Osteoblast (primary cell): ENCODE data around the gene TERB1. TPM values are rescaled to one million over a fixed set of nuclear protein-coding genes. Genes with fewer than 3 reads are reported as not detected.

ENCODE experiments used
- DNase-seq: peaks from one replicate; pipeline ENCODE4 v3.0.0; 2011; ENCODE audit warnings: low spot score, mixed read lengths; ENCODE audit not compliant: insufficient read length; ENCODE audit errors: missing footprints
- H2AFZ ChIP-seq: 2 replicates; pipeline ENCODE4 v1.6.0; 2011; ENCODE audit warnings: mild to moderate bottlenecking, low read length
- H3K27ac ChIP-seq: 2 replicates; pipeline ENCODE4 v1.5.1; 2011; ENCODE audit warnings: mild to moderate bottlenecking, low read depth, low read length, moderate library complexity
- H3K27me3 ChIP-seq: 2 replicates; pipeline ENCODE4 v1.6.0; 2012; ENCODE audit warnings: mild to moderate bottlenecking, control low read depth, inconsistent platforms, low read length, moderate library complexity; ENCODE audit not compliant: insufficient read depth
- H3K36me3 ChIP-seq: 2 replicates; pipeline ENCODE4 v1.5.1; 2011; ENCODE audit warnings: mild to moderate bottlenecking, low read length, control low read depth, moderate library complexity; ENCODE audit not compliant: insufficient read depth
- H3K4me1 ChIP-seq: 2 replicates; pipeline ENCODE4 v1.5.1; 2011; ENCODE audit warnings: mild to moderate bottlenecking, low read length, control low read depth, moderate library complexity; ENCODE audit not compliant: insufficient read depth
- H3K4me2 ChIP-seq: 2 replicates; pipeline ENCODE4 v1.6.0; 2011; ENCODE audit warnings: mild to moderate bottlenecking, low read length; ENCODE audit not compliant: insufficient read depth
- H3K4me3 ChIP-seq: fragments of 200-600 bp; sonication (generic); 3 replicates; pipeline ENCODE4 v1.5.1; 2012; ENCODE audit warnings: mild to moderate bottlenecking, low read length, inconsistent platforms; ENCODE audit not compliant: insufficient read depth
- H3K79me2 ChIP-seq: 2 replicates; pipeline ENCODE4 v1.6.0; 2012; ENCODE audit warnings: mild to moderate bottlenecking, low read length, control low read depth, inconsistent platforms; ENCODE audit not compliant: insufficient read depth
- H3K9me3 ChIP-seq: 2 replicates; pipeline ENCODE4 v1.5.1; 2011; ENCODE audit warnings: low read depth, low read length, control low read depth
- H4K20me1 ChIP-seq: 2 replicates; pipeline ENCODE4 v1.6.0; 2012; ENCODE audit warnings: mild to moderate bottlenecking, low read length, control low read depth; ENCODE audit not compliant: insufficient read depth
- CTCF ChIP-seq: IDR thresholded peaks from 2 replicates; pipeline ENCODE4 v1.5.1; 2011; ENCODE audit warnings: mild to moderate bottlenecking, low read depth, low read length, moderate library complexity; ENCODE audit errors: extremely low read depth
- total RNA-seq: library from RNA; depleted of rRNA; stranded (reverse); fragments of >200 nt; gene quantifications from 2 replicates; pipeline ENCODE4 v1.2.3, GENCODE V29; 2012

The TERB1 gene
- total RNA-seq, 1 donor = 0.36 TPM

- H3K79me2 ChIP-seq = peaks cover 79% of the 10 kb centered on the region
- H2AFZ ChIP-seq = no peak overlapping the region
- H3K27ac ChIP-seq = peak overlapping the region; percentile 75
- peaks cover 32% of the 10 kb centered on the region for H3K4me1 ChIP-seq
- H3K9me3 ChIP-seq = no peaks in the 10 kb centered on the region
- DNase-seq = no peak
- no peaks in the 10 kb centered on the region for H3K27me3 ChIP-seq
- H3K36me3 ChIP-seq = peaks cover 86% of the 10 kb centered on the region
- TF ChIP-seq CTCF = no peak
- no peak overlapping the region for H3K4me3 ChIP-seq
- peaks cover 62% of the 10 kb centered on the region for H4K20me1 ChIP-seq
- H3K4me2 ChIP-seq = no peak overlapping the region
Observed at GRCh38 chr16:66740533-66740932, 60.9 kb downstream of the TERB1 start.

GRCh38 chr16:66740010-66740409, 61.4 kb downstream of the TERB1 start:
- Histone ChIP-seq H3K4me3 (no peak overlapping the region), H3K4me1 (peaks cover 32% of the 10 kb centered on the region), H3K27me3 (no peaks in the 10 kb centered on the region), H3K27ac (peak overlapping the region; percentile 75), H3K9me3 (no peaks in the 10 kb centered on the region), H3K79me2 (peaks cover 74% of the 10 kb centered on the region), H4K20me1 (peaks cover 60% of the 10 kb centered on the region), H2AFZ (no peak overlapping the region), H3K36me3 (peaks cover 87% of the 10 kb centered on the region), H3K4me2 (no peak overlapping the region)
- DNase-seq = peak; percentile 80
- peak; percentile 84 for TF ChIP-seq CTCF

GRCh38 chr16:66735891-66736290, 65.5 kb downstream of the TERB1 start:
- Histone ChIP-seq H3K4me3 (no peak overlapping the region), H3K36me3 (peaks cover 94% of the 10 kb centered on the region), H3K27me3 (no peaks in the 10 kb centered on the region), H3K9me3 (no peaks in the 10 kb centered on the region), H3K27ac (no peak overlapping the region), H3K79me2 (peaks cover 54% of the 10 kb centered on the region), H4K20me1 (peaks cover 44% of the 10 kb centered on the region), H2AFZ (no peak overlapping the region), H3K4me2 (no peak overlapping the region), H3K4me1 (peaks cover 13% of the 10 kb centered on the region)
- no peak for DNase-seq
- no peak for TF ChIP-seq CTCF

- H3K4me1 ChIP-seq = peaks cover under 1% of the 10 kb centered on the region
- DNase-seq = no peak
- no peak overlapping the region for H3K4me2 ChIP-seq
- H3K9me3 ChIP-seq = no peaks in the 10 kb centered on the region
- H3K36me3 ChIP-seq = peaks cover 96% of the 10 kb centered on the region
- TF ChIP-seq CTCF = no peak
- no peak overlapping the region for H2AFZ ChIP-seq
- H3K27me3 ChIP-seq = no peaks in the 10 kb centered on the region
- H3K79me2 ChIP-seq = peaks cover 8% of the 10 kb centered on the region
- peaks cover 31% of the 10 kb centered on the region for H4K20me1 ChIP-seq
- H3K4me3 ChIP-seq = no peak overlapping the region
- H3K27ac ChIP-seq = no peak overlapping the region
Observed at GRCh38 chr16:66731101-66731500, 70.3 kb downstream of the TERB1 start.
